ENCODE data around the gene THBS2. TPM values are rescaled to one million over a fixed set of nuclear protein-coding genes. Genes with fewer than 3 reads are reported as not detected.

Gene THBS2
- total and polyA plus RNA-seq, 2 donors (not counting 3 experiments of a cell fraction or from before 2014, with no cell fraction given) = 0.08 TPM; not detected in 1

- BruUV-seq (replicated peaks) = no TSS peak
- H3K4me2 ChIP-seq (ENCODE audit: insufficient read depth, low read length) = no peak overlapping the region
- no peak overlapping the region for H3K4me3 ChIP-seq (replicated peaks in 1 of 3; ENCODE audit: insufficient read depth in 1 of 3, low read depth in 1 of 3, low read length in 3 of 3)
- no peaks in the 10 kb centered on the region for H3K4me1 ChIP-seq (ENCODE audit: control insufficient read depth, extremely low read depth, insufficient read depth, low read length)
- H3K27ac ChIP-seq (ENCODE audit: insufficient read depth, low read depth, low read length) = no peak overlapping the region
- POLR2A ChIA-PET = no interaction called here
- H3K9me3 ChIP-seq (replicated peaks; ENCODE audit: control insufficient read depth, insufficient read depth, low read length) = no peaks in the 10 kb centered on the region
- H4K20me1 ChIP-seq (replicated peaks; ENCODE audit: control insufficient read depth, extremely low read depth, insufficient read depth, low read length) = no peaks in the 10 kb centered on the region
- dilution Hi-C loops (cut with MboI; ENCODE audit: extremely low pct_ligation_motif_present, low sequenced_read_pairs) (no loop called here), intact Hi-C loops (cut with micrococcal nuclease) (no loop called here)
- H3K9ac ChIP-seq (replicated peaks; ENCODE audit: extremely low read depth, insufficient read depth, low read length) = no peak overlapping the region
- H3K79me2 ChIP-seq (ENCODE audit: control insufficient read depth, insufficient read depth, low read length) = no peaks in the 10 kb centered on the region
- H3K9me1 ChIP-seq (replicated peaks; ENCODE audit: control insufficient read depth, extremely low read depth, insufficient read depth, low read length) = no peaks in the 10 kb centered on the region
- DNase-seq (ENCODE audit: low read depth, low spot score) (no peak), FAIRE-seq (no peak)
- no peak overlapping the region for H2AFZ ChIP-seq (ENCODE audit: low read depth, low read length)
- H3K27me3 ChIP-seq (ENCODE audit: control insufficient read depth in 2 of 2, insufficient read depth in 2 of 2, low read length in 2 of 2) = no peaks in the 10 kb centered on the region
- CTCF ChIA-PET = no interaction called here
- TF ChIP-seq GATA2 (IDR thresholded peaks at IDR 0.05; ENCODE audit: insufficient read depth, insufficient read length, low read depth, low read length) (no peak), MYC (IDR thresholded peaks at IDR 0.05; ENCODE audit: low read depth, low read length) (no peak), EZH2 (IDR thresholded peaks at IDR 0.05; ENCODE audit: borderline replicate concordance, low read depth, low read length, severe bottlenecking) (no peak), POLR2AphosphoS5 (IDR thresholded peaks at IDR 0.05; ENCODE audit: insufficient read depth, low read depth, low read length) (no peak)
- TF ChIP-seq, protein P1, sequence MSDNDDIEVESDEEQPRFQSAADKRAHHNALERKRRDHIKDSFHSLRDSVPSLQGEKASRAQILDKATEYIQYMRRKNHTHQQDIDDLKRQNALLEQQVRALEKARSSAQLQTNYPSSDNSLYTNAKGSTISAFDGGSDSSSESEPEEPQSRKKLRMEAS (IDR thresholded peaks at IDR 0.05; ENCODE audit: insufficient read depth, insufficient read length) = no peak
- no peaks in the 10 kb centered on the region for H3K36me3 ChIP-seq (ENCODE audit: control insufficient read depth in 2 of 2, extremely low read depth in 1 of 2, insufficient read depth in 2 of 2, low read length in 2 of 2)
These were observed 79.9 kb downstream of the THBS2 start for GRCh38 chr6:169173532-169174268.

GRCh38 chr6:169172946-169173345 is 80.7 kb downstream of the THBS2 start:
- no peaks in the 10 kb centered on the region for H3K27me3 ChIP-seq (ENCODE audit: control insufficient read depth in 2 of 2, insufficient read depth in 2 of 2, low read length in 2 of 2)
- H3K9me1 ChIP-seq (replicated peaks; ENCODE audit: control insufficient read depth, extremely low read depth, insufficient read depth, low read length) = no peaks in the 10 kb centered on the region
- no peaks in the 10 kb centered on the region for H4K20me1 ChIP-seq (replicated peaks; ENCODE audit: control insufficient read depth, extremely low read depth, insufficient read depth, low read length)
- ChIA-PET POLR2A (no interaction called here), CTCF (no interaction called here)
- no peak overlapping the region for H3K4me2 ChIP-seq (ENCODE audit: insufficient read depth, low read length)
- H2AFZ ChIP-seq (ENCODE audit: low read depth, low read length) = no peak overlapping the region
- FAIRE-seq (no peak), DNase-seq (ENCODE audit: low read depth, low spot score) (no peak)
- intact Hi-C loops (cut with micrococcal nuclease) (no loop called here), dilution Hi-C loops (cut with MboI; ENCODE audit: extremely low pct_ligation_motif_present, low sequenced_read_pairs) (no loop called here)
- no peaks in the 10 kb centered on the region for H3K4me1 ChIP-seq (ENCODE audit: control insufficient read depth, extremely low read depth, insufficient read depth, low read length)
- H3K9ac ChIP-seq (replicated peaks; ENCODE audit: extremely low read depth, insufficient read depth, low read length) = no peak overlapping the region
- BruUV-seq (replicated peaks) = no TSS peak
- TF ChIP-seq GATA2 (IDR thresholded peaks at IDR 0.05; ENCODE audit: insufficient read depth, insufficient read length, low read depth, low read length) = no peak
- no peak for TF ChIP-seq EZH2 (IDR thresholded peaks at IDR 0.05; ENCODE audit: borderline replicate concordance, low read depth, low read length, severe bottlenecking)
- no peak for TF ChIP-seq POLR2AphosphoS5 (IDR thresholded peaks at IDR 0.05; ENCODE audit: insufficient read depth, low read depth, low read length)
- TF ChIP-seq, protein P2, sequence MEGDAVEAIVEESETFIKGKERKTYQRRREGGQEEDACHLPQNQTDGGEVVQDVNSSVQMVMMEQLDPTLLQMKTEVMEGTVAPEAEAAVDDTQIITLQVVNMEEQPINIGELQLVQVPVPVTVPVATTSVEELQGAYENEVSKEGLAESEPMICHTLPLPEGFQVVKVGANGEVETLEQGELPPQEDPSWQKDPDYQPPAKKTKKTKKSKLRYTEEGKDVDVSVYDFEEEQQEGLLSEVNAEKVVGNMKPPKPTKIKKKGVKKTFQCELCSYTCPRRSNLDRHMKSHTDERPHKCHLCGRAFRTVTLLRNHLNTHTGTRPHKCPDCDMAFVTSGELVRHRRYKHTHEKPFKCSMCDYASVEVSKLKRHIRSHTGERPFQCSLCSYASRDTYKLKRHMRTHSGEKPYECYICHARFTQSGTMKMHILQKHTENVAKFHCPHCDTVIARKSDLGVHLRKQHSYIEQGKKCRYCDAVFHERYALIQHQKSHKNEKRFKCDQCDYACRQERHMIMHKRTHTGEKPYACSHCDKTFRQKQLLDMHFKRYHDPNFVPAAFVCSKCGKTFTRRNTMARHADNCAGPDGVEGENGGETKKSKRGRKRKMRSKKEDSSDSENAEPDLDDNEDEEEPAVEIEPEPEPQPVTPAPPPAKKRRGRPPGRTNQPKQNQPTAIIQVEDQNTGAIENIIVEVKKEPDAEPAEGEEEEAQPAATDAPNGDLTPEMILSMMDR (IDR thresholded peaks at IDR 0.05; ENCODE audit: extremely low read depth in 1 of 2, insufficient read depth in 1 of 2, low read depth in 1 of 2, low read length in 2 of 2) = no peak
- TF ChIP-seq FOS (IDR thresholded peaks at IDR 0.05; ENCODE audit: borderline replicate concordance, insufficient read depth, low read length) = no peak
- TF ChIP-seq JUN (IDR thresholded peaks at IDR 0.05; ENCODE audit: borderline replicate concordance, insufficient read depth, insufficient read length, low read depth) = no peak
- no peak for TF ChIP-seq POLR2A (IDR thresholded peaks at IDR 0.05; ENCODE audit: low read depth, low read length)
- TF ChIP-seq MYC (IDR thresholded peaks at IDR 0.05; ENCODE audit: low read depth, low read length) = no peak
- TF ChIP-seq, protein P1 (IDR thresholded peaks at IDR 0.05; ENCODE audit: insufficient read depth, insufficient read length) = no peak
- H3K36me3 ChIP-seq (ENCODE audit: control insufficient read depth in 2 of 2, extremely low read depth in 1 of 2, insufficient read depth in 2 of 2, low read length in 2 of 2) = no peaks in the 10 kb centered on the region
- H3K4me3 ChIP-seq (replicated peaks in 1 of 3; ENCODE audit: insufficient read depth in 1 of 3, low read depth in 1 of 3, low read length in 3 of 3) = no peak overlapping the region
- H3K9me3 ChIP-seq (replicated peaks; ENCODE audit: control insufficient read depth, insufficient read depth, low read length) = no peaks in the 10 kb centered on the region
- H3K79me2 ChIP-seq (ENCODE audit: control insufficient read depth, insufficient read depth, low read length) = no peaks in the 10 kb centered on the region
- no peak overlapping the region for H3K27ac ChIP-seq (ENCODE audit: insufficient read depth, low read depth, low read length)
